ENCODE measurements around the gene RPS6KA2.
"Not testable (repeated sequence)": the region's sequence is repeated elsewhere in the genome, so short reads cannot be mapped to it uniquely, and the experiment has no call there.

The RPS6KA2 gene

DNA sequence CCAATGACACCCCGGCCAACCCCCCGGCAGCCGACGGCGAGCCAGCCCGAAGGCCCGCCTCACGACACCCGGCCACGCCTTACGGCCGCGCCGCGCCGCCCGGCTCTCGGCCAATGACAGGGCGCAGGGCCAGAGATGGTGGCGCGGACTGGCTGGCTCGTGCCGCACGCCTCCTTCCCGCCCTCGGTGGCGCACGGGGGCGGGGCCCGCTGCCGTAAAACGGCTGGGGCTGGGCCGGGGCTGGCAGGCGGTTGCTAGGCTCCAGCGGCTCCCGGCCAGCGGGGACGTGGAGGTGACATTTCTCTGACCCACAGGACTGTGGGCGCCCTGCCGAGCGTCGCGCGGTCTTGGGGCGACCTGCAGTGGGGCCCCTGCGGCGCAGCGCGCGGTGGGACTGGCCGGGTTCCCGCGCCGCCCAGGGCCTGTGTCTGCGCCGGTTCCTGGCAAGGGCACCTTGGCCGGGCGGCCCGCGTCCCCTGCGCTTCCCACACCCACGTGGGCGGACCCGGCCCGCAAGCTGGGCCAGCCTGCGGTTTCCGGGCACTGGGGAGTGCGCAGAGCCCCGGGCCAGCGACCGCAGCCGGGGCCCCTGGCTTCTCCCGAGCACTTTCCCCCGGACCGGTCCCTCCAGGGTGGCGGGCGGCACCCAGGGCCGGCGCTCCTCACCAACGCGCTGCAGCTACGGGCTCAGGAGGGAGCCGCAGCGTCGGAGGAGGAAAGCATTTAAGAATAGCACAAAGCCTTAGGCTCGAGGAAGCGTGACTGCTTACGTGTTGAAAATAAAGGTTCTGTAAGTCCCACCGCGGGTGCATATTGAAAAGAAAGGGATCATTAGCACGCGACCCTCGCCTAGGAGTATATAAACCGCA lies 243.9 kb downstream of the RPS6KA2 start, which contains the start of gene MPC1:
Gene MPC1 (minus strand): TSS at position 8 of the 869 bp plus-strand sequence. CDS start 64 bp downstream, outside the sequence.
- peak; percentile 88 for DNase-seq

GRCh38 chr6:166382500-166382932 lies 244.5 kb downstream of the RPS6KA2 start:
- no peak for DNase-seq

DNA sequence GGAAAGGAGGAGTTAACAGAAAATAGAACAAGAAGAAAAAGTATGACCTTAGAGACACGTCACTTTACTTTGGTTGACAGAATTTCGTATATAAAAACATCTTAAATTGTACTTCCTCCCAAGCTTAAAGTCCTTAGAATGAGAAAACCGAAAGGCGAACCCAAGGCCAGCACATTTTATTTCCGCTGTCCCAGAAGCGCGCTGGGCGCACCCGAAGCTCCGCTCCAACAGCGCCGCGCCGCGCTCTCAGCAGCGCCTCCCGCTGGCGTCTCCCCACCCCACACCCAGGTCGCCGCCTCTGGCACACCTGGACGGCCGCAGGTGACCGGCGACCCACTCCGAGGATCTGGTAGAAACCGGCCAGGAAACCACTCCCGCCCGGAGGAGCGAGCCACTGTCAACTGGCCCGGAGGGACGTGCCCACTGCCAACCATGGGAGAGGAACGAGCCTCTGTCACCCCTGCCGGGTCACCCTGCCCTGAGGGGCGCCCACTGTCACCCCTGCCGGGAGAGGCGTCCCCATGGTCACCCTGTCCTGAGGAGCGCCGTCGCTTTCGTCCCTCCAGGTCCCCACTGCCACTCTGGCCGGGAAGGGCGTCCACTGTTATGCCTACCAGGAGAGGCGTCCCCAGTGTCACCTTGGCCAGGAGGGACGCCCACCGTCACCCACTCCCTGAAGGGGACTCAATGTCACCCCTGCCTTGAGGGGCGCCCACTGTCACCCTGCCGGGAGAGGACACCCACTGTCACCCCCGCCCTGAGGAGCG lies 245.1 kb downstream of the RPS6KA2 start:
- peak; percentile 56 for DNase-seq

DNA sequence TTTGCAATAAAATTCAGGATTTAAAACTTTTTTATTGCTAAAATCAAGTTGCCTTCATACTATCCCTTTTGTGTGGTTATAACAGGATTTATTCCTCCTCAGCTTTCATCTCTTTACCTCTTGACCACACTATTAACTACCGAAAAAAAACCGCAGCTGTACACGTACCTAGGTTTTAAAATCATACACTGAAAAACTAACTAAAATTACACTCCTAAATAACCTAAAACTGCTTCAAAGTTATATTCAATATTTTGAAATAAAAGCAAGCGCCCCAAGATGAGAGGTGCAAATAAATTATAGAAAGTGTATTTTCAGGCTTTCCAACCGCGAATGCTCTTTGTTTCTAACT lies 245.7 kb downstream of the RPS6KA2 start:
- DNase-seq: no peak

DNA sequence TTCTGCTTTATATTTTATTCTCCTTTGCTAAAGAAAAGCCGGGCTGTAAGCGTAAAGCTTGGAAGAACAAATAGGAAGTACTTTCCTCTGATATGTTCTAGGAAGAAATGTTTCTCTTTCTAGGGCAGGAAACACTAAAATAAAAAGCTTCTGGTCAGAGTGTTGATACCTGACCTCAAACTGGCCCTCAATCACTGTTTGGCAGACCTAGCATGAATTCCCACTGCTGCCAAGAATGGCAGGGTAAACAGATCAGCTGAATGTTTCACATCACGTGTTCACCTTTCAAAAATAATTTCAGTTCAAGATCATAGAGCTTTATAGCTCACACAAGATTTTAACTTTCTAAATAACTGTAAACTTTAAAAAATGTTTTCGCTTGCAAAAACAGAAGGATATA lies 247.3 kb downstream of the RPS6KA2 start:
- DNase-seq: no peak

GRCh38 chr6:166379103-166379586 lies 247.9 kb downstream of the RPS6KA2 start:
- no peak for DNase-seq

DNA sequence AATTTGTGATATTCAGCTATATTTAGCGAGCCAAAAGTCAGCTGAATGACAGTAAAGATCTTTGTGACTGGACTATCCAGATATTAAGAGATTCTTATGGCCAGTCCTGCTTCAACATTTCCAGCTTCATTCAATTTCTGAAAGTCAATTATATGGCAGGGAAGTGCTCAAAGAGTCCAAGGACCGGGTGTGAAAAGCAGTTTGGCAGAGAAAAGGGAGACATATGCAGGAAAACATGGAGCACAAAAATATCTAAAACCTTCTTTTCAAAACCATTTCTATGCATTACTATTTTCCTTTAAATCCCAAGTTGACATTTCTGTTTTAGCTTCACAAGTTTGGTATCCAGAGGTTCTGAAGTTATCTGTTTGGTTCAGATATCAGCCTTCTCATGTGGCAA lies 249.3 kb downstream of the RPS6KA2 start:
- no peak for DNase-seq

DNA sequence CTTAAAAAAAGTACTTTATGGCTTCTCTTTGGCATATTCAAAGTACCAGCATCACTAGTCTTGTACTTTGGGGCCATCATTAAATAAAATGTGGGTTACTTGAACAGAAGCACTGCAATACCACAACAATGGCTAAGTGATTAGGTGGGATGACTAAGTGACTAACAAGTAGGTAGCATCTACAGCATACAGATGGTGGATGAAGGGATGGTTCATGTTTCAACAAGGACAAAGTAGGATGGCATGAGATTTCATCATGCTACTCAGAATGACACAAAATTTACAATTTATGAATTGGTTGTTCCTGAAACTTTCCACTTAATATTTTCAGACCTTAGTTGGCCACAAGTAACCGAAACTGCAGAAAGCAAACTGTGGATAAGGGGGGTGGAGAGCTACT lies 252.0 kb downstream of the RPS6KA2 start:
- DNase-seq: no peak

DNA sequence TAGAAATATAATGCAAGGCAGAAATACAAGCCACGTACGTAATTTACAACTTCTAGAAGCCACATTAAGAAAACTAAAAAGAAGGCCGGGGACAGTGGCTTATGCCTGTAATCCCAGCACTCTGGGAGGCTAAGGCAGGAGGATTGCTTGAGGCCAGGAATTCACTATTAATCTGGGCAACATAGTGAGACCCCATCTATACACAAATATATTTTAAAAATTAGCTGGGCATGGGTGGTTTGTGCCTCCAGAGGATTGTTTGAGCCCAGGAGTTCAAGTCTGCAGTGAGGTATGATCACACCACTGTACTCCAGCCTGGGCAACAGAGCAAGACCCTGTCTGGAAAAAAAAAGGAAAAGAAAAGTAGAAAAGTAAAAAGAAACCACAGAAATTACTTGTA lies 256.6 kb downstream of the RPS6KA2 start:
- DNase-seq: no peak

DNA sequence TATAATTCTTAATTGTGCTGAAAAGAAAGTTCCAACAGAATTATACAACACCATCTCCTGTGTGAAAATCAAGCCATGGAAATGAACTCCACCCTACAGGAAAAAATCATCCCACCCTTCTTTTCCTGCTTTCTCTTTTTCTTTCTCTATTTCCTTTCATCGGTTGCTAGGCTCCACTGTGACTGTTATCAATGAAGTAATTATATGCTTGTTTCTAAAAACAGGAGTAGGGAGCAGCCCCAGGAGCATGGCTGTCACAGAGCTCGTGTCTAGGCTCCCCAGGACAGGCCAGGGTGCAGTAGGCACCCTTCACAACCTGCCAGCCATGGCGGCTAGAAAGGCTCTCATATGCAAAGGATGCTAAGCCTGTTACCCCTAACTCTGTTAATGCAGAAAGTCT lies 257.3 kb downstream of the RPS6KA2 start:
- no peak for DNase-seq

- no peak for DNase-seq
These were observed 260.1 kb downstream of the RPS6KA2 start for GRCh38 chr6:166366921-166367320.

GRCh38 chr6:166365806-166366205 lies 261.2 kb downstream of the RPS6KA2 start:
- no peak for DNase-seq

GRCh38 chr6:166365221-166365620 lies 261.8 kb downstream of the RPS6KA2 start:
- no peak for DNase-seq

GRCh38 chr6:166364456-166364855 lies 262.6 kb downstream of the RPS6KA2 start:
- DNase-seq: no peak

- not testable (repeated sequence) for DNase-seq
These were observed 264.6 kb downstream of the RPS6KA2 start for GRCh38 chr6:166362427-166362826.

DNA sequence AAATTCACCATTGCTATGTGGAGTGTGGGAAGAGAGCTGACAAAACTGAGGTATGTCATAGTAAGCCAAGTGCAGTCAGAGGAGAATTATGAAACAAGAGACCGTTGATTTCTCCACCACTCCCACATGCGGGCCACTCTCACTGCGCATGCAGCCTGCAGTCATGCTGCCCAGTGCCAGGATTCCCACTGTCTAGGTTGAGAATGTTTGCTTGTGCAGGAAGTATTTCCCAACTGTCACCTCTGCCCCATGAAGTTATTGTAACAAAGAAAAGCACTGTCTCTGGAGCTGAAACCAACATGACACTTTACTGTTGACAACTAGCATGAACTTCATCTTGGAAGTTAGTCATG lies 266.0 kb downstream of the RPS6KA2 start:
- no peak for DNase-seq

DNA sequence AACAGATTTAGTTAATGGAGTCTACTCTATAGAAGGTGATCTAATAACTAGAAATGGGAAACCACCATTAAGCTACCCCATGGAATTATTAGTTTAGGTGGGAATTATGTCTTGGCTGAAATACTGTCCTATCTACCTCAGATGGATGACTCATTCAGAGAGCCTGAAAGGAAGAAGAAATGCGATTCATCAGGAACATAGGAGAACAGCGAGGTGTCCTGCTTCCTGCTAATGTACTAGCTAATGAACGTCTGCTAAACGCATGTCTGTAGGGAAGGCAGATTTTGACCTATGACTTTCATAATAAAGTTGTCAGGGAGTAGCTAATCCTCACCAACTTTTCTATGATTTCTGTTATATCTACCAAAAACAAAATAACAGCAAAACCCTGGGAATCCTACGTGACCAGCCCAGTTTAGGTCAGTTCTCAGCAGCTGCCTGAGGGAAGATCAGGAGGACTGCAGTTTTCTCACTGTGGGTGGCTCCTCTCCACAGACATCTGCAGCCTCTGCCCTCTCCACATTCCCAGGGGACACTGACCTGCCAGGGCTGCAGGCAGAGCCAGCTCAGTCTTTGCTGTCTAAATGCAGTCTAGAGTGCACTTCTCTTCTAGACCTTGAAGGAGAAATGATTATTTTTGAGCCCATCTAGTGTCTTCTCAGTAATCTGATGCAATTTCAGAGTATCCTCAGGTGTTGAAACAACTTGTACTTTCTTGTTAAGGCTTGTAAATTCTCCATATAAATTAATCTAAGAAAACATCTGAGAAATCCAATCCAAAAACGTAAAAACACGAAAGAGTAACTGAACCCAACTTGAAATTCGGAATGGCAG lies 266.6 kb downstream of the RPS6KA2 start:
- no peak for DNase-seq
